Measurements from ENCODE around the gene HS3ST3B1. TPM values are rescaled to one million over a fixed set of nuclear protein-coding genes. Genes with fewer than 3 reads are reported as not detected.

Gene HS3ST3B1
- total RNA-seq, 1 experiment from 2014 or later: 0.33 TPM

DNA sequence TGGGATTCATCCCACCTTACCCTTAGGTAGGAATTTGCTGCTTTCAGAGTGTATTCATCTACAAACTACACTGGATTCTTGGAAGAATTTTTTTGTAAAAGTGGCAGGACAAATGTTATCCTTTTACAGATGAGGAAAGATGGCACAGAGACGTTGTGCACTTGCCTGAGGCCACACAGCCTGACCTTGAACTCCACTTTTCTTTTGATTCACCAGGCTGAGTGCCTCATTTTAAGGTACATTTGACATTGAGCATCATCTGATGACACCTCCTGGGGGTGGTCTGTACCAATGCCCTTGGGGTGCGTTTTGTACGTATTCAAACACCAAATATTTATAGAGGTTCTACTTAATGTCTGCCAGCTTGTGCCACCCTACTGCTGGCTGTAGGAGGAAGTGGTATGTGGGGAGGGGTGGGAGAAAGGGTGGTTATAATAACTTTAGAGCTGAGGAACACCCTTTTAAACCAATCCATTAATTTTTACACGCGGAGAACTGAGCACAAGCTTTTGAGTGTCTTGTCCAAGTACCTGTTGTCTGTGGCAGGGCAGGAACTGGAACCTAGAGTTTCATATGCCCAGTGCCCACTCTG, 29.1 kb downstream of the HS3ST3B1 start:
- no peak for DNase-seq
- BruUV-seq (replicated peaks): no TSS peak
- Histone ChIP-seq H3K9ac (ENCODE audit: low read length) (no peak overlapping the region), H2AFZ (ENCODE audit: low read length) (no peak overlapping the region), H3K9me3 (ENCODE audit: low read length) (no peaks in the 10 kb centered on the region), H4K20me1 (ENCODE audit: low read length) (no peaks in the 10 kb centered on the region), H3K4me1 (ENCODE audit: insufficient read depth, low read length) (no peaks in the 10 kb centered on the region), H3K27ac (ENCODE audit: low read length) (no peak overlapping the region), H3K4me2 (ENCODE audit: low read length) (no peak overlapping the region), H3K36me3 (ENCODE audit: low read depth, low read length) (no peaks in the 10 kb centered on the region), H3F3A (ENCODE audit: low read length, unreplicated experiment) (no peaks in the 10 kb centered on the region), H3K27me3 (ENCODE audit: low read length) (peaks cover 71% of the 10 kb centered on the region), H3K4me3 (ENCODE audit: low read length) (no peak overlapping the region), H3K79me2 (ENCODE audit: low read length) (no peaks in the 10 kb centered on the region), H3K9me2 (replicated peaks; ENCODE audit: low read length) (no peaks in the 10 kb centered on the region)
- intact Hi-C loops (cut with micrococcal nuclease): no loop called here
- ChIA-PET CTCF (no interaction called here), POLR2A (ENCODE audit: unreplicated experiment) (no interaction called here)
- ATAC-seq: no peak
- TF ChIP-seq EZH2phosphoT487 (IDR thresholded peaks at IDR 0.05; ENCODE audit: borderline replicate concordance, low read length) (no peak), EZH2 (IDR thresholded peaks at IDR 0.05; ENCODE audit: low read length, unreplicated experiment) (no peak)
- TF ChIP-seq, protein P1, sequence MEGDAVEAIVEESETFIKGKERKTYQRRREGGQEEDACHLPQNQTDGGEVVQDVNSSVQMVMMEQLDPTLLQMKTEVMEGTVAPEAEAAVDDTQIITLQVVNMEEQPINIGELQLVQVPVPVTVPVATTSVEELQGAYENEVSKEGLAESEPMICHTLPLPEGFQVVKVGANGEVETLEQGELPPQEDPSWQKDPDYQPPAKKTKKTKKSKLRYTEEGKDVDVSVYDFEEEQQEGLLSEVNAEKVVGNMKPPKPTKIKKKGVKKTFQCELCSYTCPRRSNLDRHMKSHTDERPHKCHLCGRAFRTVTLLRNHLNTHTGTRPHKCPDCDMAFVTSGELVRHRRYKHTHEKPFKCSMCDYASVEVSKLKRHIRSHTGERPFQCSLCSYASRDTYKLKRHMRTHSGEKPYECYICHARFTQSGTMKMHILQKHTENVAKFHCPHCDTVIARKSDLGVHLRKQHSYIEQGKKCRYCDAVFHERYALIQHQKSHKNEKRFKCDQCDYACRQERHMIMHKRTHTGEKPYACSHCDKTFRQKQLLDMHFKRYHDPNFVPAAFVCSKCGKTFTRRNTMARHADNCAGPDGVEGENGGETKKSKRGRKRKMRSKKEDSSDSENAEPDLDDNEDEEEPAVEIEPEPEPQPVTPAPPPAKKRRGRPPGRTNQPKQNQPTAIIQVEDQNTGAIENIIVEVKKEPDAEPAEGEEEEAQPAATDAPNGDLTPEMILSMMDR (conservative IDR thresholded peaks at IDR 0.05; ENCODE audit: low read depth, low read length): no peak

DNA sequence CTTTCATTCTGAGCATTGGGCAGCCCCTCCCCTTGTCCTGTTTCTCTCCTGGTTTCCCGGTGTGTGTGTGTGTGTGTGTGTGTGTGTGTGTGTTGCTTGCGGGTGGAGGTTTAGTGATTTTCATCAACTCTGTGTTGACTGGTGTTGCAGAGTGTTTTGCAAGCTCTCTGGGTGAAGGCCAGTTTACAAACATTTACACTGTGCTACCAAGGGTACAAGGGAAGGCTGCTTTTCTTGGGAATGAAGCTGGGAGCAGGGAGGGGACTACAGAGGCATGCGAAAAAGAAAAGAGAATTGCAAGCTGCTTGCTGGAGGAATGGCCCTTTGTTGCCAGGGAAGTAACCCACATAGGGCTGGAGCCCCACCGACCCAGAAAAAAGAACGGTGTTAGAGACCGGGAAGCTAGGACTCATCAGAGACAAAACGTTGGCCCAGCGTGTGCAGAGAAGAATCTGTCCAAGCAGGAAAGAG, 29.6 kb downstream of the HS3ST3B1 start:
- H3K9ac ChIP-seq (ENCODE audit: low read length): no peak overlapping the region
- no peaks in the 10 kb centered on the region for H3K36me3 ChIP-seq (ENCODE audit: low read depth, low read length)
- POLR2A ChIA-PET (ENCODE audit: unreplicated experiment): no interaction called here
- no peaks in the 10 kb centered on the region for H3K9me2 ChIP-seq (replicated peaks; ENCODE audit: low read length)
- DNase-seq (no peak), ATAC-seq (no peak)
- H3K4me3 ChIP-seq (ENCODE audit: low read length): no peak overlapping the region
- H3K79me2 ChIP-seq (ENCODE audit: low read length): no peaks in the 10 kb centered on the region
- H2AFZ ChIP-seq (ENCODE audit: low read length): no peak overlapping the region
- TF ChIP-seq, protein P1 (conservative IDR thresholded peaks at IDR 0.05; ENCODE audit: low read depth, low read length): no peak
- TF ChIP-seq EZH2phosphoT487 (IDR thresholded peaks at IDR 0.05; ENCODE audit: borderline replicate concordance, low read length) (no peak), EZH2 (IDR thresholded peaks at IDR 0.05; ENCODE audit: low read length, unreplicated experiment) (no peak)
- intact Hi-C loops (cut with micrococcal nuclease): no loop called here
- no peaks in the 10 kb centered on the region for H3K9me3 ChIP-seq (ENCODE audit: low read length)
- H3K27ac ChIP-seq (ENCODE audit: low read length): no peak overlapping the region
- H3K4me2 ChIP-seq (ENCODE audit: low read length): no peak overlapping the region
- BruUV-seq (replicated peaks): no TSS peak
- H4K20me1 ChIP-seq (ENCODE audit: low read length): no peaks in the 10 kb centered on the region
- H3K4me1 ChIP-seq (ENCODE audit: insufficient read depth, low read length): no peaks in the 10 kb centered on the region
- CTCF ChIA-PET: no interaction called here
- H3K27me3 ChIP-seq (ENCODE audit: low read length): peaks cover 70% of the 10 kb centered on the region
- H3F3A ChIP-seq (ENCODE audit: low read length, unreplicated experiment): no peaks in the 10 kb centered on the region

DNA sequence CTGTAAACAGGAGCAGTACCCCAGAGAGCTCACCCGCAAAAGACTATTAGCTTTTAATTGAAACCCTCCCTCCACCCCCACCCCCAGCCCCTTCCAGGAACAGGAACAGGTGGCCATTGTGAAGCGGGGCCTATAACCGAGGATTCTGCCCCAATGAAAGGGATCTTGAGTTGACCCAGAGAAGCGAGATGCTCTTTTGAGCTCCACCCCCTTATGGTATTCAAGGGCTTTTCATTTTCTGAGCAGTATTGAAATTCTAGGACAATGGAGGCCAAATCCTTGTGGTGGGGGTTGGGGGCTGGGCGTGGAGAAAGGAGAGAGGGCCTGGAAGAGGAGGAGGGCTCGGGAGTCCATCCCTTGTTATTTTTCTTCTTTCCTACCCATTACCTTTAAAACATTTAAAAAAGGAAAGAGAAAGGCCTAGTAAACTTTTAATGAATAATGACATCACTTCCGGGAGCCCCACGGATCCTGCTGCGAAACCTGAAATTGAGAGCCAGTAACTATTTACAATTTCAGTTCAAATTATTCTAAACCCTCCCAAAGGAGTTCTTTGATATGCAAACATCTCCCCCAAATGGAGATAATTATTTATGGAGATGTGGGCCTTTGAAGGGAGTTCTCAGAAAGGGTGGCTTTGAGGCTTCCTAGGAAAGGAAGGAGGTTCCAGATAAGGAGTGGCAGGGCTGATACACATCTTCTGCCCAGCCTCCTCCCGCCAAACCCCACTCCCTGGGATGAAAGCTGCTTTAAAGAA, 30.5 kb downstream of the HS3ST3B1 start:
- no peaks in the 10 kb centered on the region for H3K9me3 ChIP-seq (ENCODE audit: low read length)
- no peaks in the 10 kb centered on the region for H3K4me1 ChIP-seq (ENCODE audit: insufficient read depth, low read length)
- no peak for ATAC-seq
- no peaks in the 10 kb centered on the region for H3K9me2 ChIP-seq (replicated peaks; ENCODE audit: low read length)
- H3K79me2 ChIP-seq (ENCODE audit: low read length): no peaks in the 10 kb centered on the region
- no peak overlapping the region for H3K4me3 ChIP-seq (ENCODE audit: low read length)
- ChIA-PET POLR2A (ENCODE audit: unreplicated experiment) (no interaction called here), CTCF (no interaction called here)
- H3K27me3 ChIP-seq (ENCODE audit: low read length): peaks cover 71% of the 10 kb centered on the region
- no peaks in the 10 kb centered on the region for H3K36me3 ChIP-seq (ENCODE audit: low read depth, low read length)
- intact Hi-C loops (cut with micrococcal nuclease): no loop called here
- no peak overlapping the region for H3K4me2 ChIP-seq (ENCODE audit: low read length)
- no TSS peak for BruUV-seq (replicated peaks)
- TF ChIP-seq, protein P1 (conservative IDR thresholded peaks at IDR 0.05; ENCODE audit: low read depth, low read length): no peak
- TF ChIP-seq EZH2 (IDR thresholded peaks at IDR 0.05; ENCODE audit: low read length, unreplicated experiment): no peak
- TF ChIP-seq EZH2phosphoT487 (IDR thresholded peaks at IDR 0.05; ENCODE audit: borderline replicate concordance, low read length): no peak
- no peak overlapping the region for H3K9ac ChIP-seq (ENCODE audit: low read length)
- H3F3A ChIP-seq (ENCODE audit: low read length, unreplicated experiment): no peaks in the 10 kb centered on the region
- no peak overlapping the region for H3K27ac ChIP-seq (ENCODE audit: low read length)
- DNase-seq: no peak
- H2AFZ ChIP-seq (ENCODE audit: low read length): no peak overlapping the region
- no peaks in the 10 kb centered on the region for H4K20me1 ChIP-seq (ENCODE audit: low read length)
